ENCODE data around the gene SATB1. TPM values are rescaled to one million over a fixed set of nuclear protein-coding genes. Genes with fewer than 3 reads are reported as not detected.

Gene SATB1
- total and polyA plus RNA-seq, 2 of the 4 experiments (the other 2 are of a cell fraction) = 7.5 to 10.7 TPM

GRCh38 chr3:18419232-18419631 is 5.9 kb downstream of the SATB1 start:
- H2BK120ac ChIP-seq (ENCODE audit: low read depth, low read length) = no peak overlapping the region
- no peak overlapping the region for H2AK9ac ChIP-seq (replicated peaks; ENCODE audit: low read depth, low read length, poor library complexity)
- dilution Hi-C loops (cut with HindIII; ENCODE audit: low sequenced_read_pairs, unreplicated experiment) (no loop called here), in situ Hi-C loops (cut with MboI; ENCODE audit: low sequenced_read_pairs) (no loop called here), intact Hi-C loops (cut with micrococcal nuclease) (no loop called here)
- WGBS, 2 experiments (ENCODE audit: extremely low coverage in 2 of 2, insufficient read length in 1 of 2) = no CpG with 5 or more reads among the region's 4 CpGs
- no peaks in the 10 kb centered on the region for H3K9me1 ChIP-seq (ENCODE audit: insufficient read depth, low read length)
- H2AFZ ChIP-seq (replicated peaks; ENCODE audit: low read length, poor library complexity) = no peak overlapping the region
- BruUV-seq (replicated peaks) = no TSS peak
- H3K14ac ChIP-seq (replicated peaks; ENCODE audit: low read depth, low read length) = no peak overlapping the region
- H4K91ac ChIP-seq (ENCODE audit: insufficient read depth, low read depth, low read length) = no peak overlapping the region
- no peak overlapping the region for H3K4me2 ChIP-seq (ENCODE audit: low read depth, low read length)
- H3K18ac ChIP-seq (ENCODE audit: low read depth, low read length) = no peak overlapping the region
- TF ChIP-seq MAZ (IDR thresholded peaks at IDR 0.05; ENCODE audit: borderline replicate concordance, low read depth, low read length) = no peak
- no peak for TF ChIP-seq CHD1 (IDR thresholded peaks at IDR 0.05; ENCODE audit: low read depth, low read length)
- TF ChIP-seq NFE2L2 (IDR thresholded peaks at IDR 0.05; ENCODE audit: low read depth, low read length) = no peak
- TF ChIP-seq MXI1 (IDR thresholded peaks at IDR 0.05; ENCODE audit: borderline replicate concordance, low read depth, low read length) = no peak
- TF ChIP-seq USF2 (IDR thresholded peaks at IDR 0.05; ENCODE audit: low read depth, low read length) = no peak
- no peak for TF ChIP-seq SMC3 (IDR thresholded peaks at IDR 0.05; ENCODE audit: low read depth, low read length)
- no peak overlapping the region for H4K8ac ChIP-seq (ENCODE audit: low read depth in 2 of 2, low read length in 2 of 2)
- no peaks in the 10 kb centered on the region for H3K27me3 ChIP-seq (ENCODE audit: control insufficient read depth, insufficient read depth, low read length)
- no peak overlapping the region for H2BK5ac ChIP-seq (ENCODE audit: low read depth, low read length, poor library complexity, severe bottlenecking)
- no peak overlapping the region for H3K23ac ChIP-seq (ENCODE audit: low read depth, low read length)
- DNase-seq (no peak), ATAC-seq (ENCODE audit: low read depth) (no peak)
- H3K4me3 ChIP-seq (ENCODE audit: insufficient read depth, low read depth, low read length) = no peak overlapping the region
- no peak overlapping the region for H3K9ac ChIP-seq (ENCODE audit: low read depth, low read length)
- no peak overlapping the region for H2BK20ac ChIP-seq (ENCODE audit: low read depth, low read length)
- no peaks in the 10 kb centered on the region for H4K20me1 ChIP-seq (ENCODE audit: insufficient read depth, low read length)
- no peak overlapping the region for H4K5ac ChIP-seq (ENCODE audit: low read depth, low read length)
- H3K79me1 ChIP-seq (ENCODE audit: low read depth in 1 of 2, low read length in 2 of 2) = no peaks in the 10 kb centered on the region
- 0 out of 2 replicates have a peak, but pooled peaks cover 2% of the 10 kb centered on the region for H3K4me1 ChIP-seq (ENCODE audit: control insufficient read depth, insufficient read depth, low read length)
- no peak overlapping the region for H2BK15ac ChIP-seq (ENCODE audit: low read depth, low read length)
- H3K27ac ChIP-seq (ENCODE audit: insufficient read depth, low read length) = no peak overlapping the region
- 0 out of 2 replicates have a peak, but pooled peaks cover 1% of the 10 kb centered on the region for H3K36me3 ChIP-seq (ENCODE audit: control insufficient read depth, insufficient read depth, low read length)
- H3K4ac ChIP-seq (ENCODE audit: low read depth, low read length) = no peak overlapping the region
- ChIA-PET CTCF (no interaction called here), POLR2A (ENCODE audit: unreplicated experiment) (no interaction called here)
- H3K56ac ChIP-seq (ENCODE audit: extremely low read depth, insufficient read depth, low read length) = no peak overlapping the region
- no peak overlapping the region for H2AK5ac ChIP-seq (ENCODE audit: low read depth, low read length)
- H3K9me3 ChIP-seq (ENCODE audit: control insufficient read depth, insufficient read depth, low read length) = no peaks in the 10 kb centered on the region

Data from IMR-90 (cell line).